GM12892 (cell line): ENCODE measurements around the gene UNKL.

ENCODE experiments used
- POLR2AphosphoS5 ChIP-seq: IDR thresholded peaks from 2 replicates; pipeline ENCODE4 v1.6.1; 2011; ENCODE audit warnings: low read depth, low read length, control low read depth
- TAF1 ChIP-seq: IDR thresholded peaks from 2 replicates; pipeline ENCODE4 v1.6.1; 2011; ENCODE audit warnings: low read depth, mild to moderate bottlenecking, control low read depth, low read length, borderline replicate concordance

DNA sequence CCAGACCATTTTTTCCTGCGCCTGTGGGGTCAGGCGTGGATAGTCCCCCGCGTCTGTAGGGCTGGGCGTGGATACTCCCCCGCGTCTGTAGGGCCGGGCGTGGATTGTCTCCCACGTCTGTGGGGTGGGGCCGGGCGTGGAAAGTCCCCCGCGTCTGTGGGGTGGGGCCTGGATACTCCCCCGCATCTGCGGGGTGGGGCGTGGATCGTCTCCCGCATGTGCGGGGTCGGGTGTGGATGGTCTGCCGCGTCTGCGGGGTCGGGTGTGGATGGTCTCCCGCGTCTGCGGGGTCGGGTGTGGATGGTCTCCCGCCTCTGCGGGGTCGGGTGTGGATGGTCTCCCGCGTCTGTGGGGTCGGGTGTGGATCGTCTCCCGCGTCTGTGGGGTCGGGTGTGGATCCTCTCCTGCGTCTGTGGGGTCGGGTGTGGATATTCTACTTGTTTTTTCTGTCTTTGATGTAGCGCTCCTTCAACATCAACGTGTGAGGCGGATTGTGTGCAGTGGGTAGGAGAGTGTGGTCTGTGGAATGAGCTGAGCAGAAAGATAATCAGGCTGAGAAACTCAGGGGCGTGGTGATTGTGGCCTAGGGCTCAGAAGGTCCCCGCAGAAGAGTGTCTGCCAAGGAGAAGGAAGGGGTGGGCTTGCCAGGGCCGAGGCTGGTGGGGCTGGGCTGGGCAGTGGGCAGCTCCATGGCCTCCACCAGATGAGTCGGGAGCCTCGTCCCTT lies 59.5 kb downstream of the UNKL start:
- TF ChIP-seq TAF1 (no peak), POLR2AphosphoS5 (no peak)
